Adipose tissue (tissue), 3 donors: ENCODE data around the gene SARS1. TPM values are rescaled to one million over a fixed set of nuclear protein-coding genes. Genes with fewer than 3 reads are reported as not detected.
"Not testable (repeated sequence)": the region's sequence is repeated elsewhere in the genome, so short reads cannot be mapped to it uniquely, and the experiment has no call there.

ENCODE experiments used
- H3K27ac ChIP-seq: one replicate; pipeline ENCODE4 v1.5.1; 2013; ENCODE audit warnings: low read depth, low read length
- WGBS, 3 donors: extraction: QIAGEN DNeasy Blood & Tissue Kit; methylation state at CpG; one replicate each; pipeline ENCODE4 v1.1.7; 2013; 5-methylcytosine and 5-hydroxymethylcytosine counted together
- polyA plus RNA-seq, 3 donors: library from polyadenylated mRNA; stranded (reverse); fragments of 200-250 nt; gene quantifications; one replicate each; pipeline ENCODE4 v1.2.3, GENCODE V29; 2013
- donor health status: healthy with polysubstance abuse.
- donor health status: Bipolar disorder and iron deficiency.
- donor health status: healthy.

Gene SARS1
- polyA plus RNA-seq, 3 donors, result 84.3 to 132 (median 116) TPM

GRCh38 chr1:109281680-109282496, 68.2 kb downstream of the SARS1 start:
- H3K27ac ChIP-seq, result no peak overlapping the region
- 56 to 71% (median 64%) methylated on average over 28 of the region's 28 CpGs for WGBS, 3 donors

GRCh38 chr1:109282497-109282951, 68.8 kb downstream of the SARS1 start:
- no peak overlapping the region for H3K27ac ChIP-seq
- 12 to 24% (median 20%) methylated on average over 6 to 10 of the region's 10 CpGs for WGBS, 3 donors

- no peak within 1 kb of the TSS for H3K27ac ChIP-seq
- WGBS, 3 donors, result 0 to 1% (median 1%) methylated on average over 55 to 56 of the region's 56 CpGs
Measured at GRCh38 chr1:109282952-109283747, 69.4 kb downstream of the SARS1 start, which contains the start of gene PSRC1. Gene PSRC1, minus strand, starts transcription at chr1:109283145.

- WGBS, 3 donors, result 43 to 51% (median 46%) methylated on average over 17 of the region's 17 CpGs
- H3K27ac ChIP-seq, result no peak overlapping the region
Measured at GRCh38 chr1:109283748-109284600, 70.3 kb downstream of the SARS1 start.

GRCh38 chr1:109286762-109287161, 73.0 kb downstream of the SARS1 start:
- 87 to 92% (median 88%) methylated on average over 5 of the region's 5 CpGs for WGBS, 3 donors
- not testable (repeated sequence) for H3K27ac ChIP-seq

Other genes starting within 250 kb of the SARS1 start
- 1 to 10 TPM; 2.5 to 6.3 (median 4.6) TPM for gene WDR47, start 171.8 kb upstream of the SARS1 start, polyA plus RNA-seq
- 10 to 100 TPM; 12.8 to 51.7 (median 41.7) TPM for gene TAF13, start 137.9 kb upstream of the SARS1 start, polyA plus RNA-seq
- gene TMEM167B, start 123.2 kb upstream of the SARS1 start, polyA plus RNA-seq, result 10 to 100 TPM; 15.4 to 25.5 (median 18.8) TPM
- 10 to 100 TPM in 1 of 3 donors, 1 to 10 TPM in 1, under 1 TPM in 1; 0.79 to 71.0 (median 6.1) TPM for gene ELAPOR1, start 99.8 kb upstream of the SARS1 start, polyA plus RNA-seq
- 1 to 10 TPM in 1 of 3 donors, under 1 TPM in 2; 0.67 to 2.3 (median 0.94) TPM for gene CELSR2, start 35.6 kb downstream of the SARS1 start, polyA plus RNA-seq
- 1 to 10 TPM in 2 of 3 donors, under 1 TPM in 1; 0.98 to 2.9 (median 1.1) TPM for gene PSRC1, start 69.2 kb downstream of the SARS1 start, polyA plus RNA-seq
- under 1 TPM; 0.06 to 0.34 (median 0.19) TPM for gene MYBPHL, start 93.1 kb downstream of the SARS1 start, polyA plus RNA-seq
- 10 to 100 TPM; 13.2 to 47.9 (median 24.6) TPM for gene SORT1, start 184.0 kb downstream of the SARS1 start, polyA plus RNA-seq
- gene PSMA5, start 212.5 kb downstream of the SARS1 start, polyA plus RNA-seq, result 10 to 100 TPM; 28.5 to 47.2 (median 33.9) TPM